ENCODE measurements around the gene PHLPP1.

DNA sequence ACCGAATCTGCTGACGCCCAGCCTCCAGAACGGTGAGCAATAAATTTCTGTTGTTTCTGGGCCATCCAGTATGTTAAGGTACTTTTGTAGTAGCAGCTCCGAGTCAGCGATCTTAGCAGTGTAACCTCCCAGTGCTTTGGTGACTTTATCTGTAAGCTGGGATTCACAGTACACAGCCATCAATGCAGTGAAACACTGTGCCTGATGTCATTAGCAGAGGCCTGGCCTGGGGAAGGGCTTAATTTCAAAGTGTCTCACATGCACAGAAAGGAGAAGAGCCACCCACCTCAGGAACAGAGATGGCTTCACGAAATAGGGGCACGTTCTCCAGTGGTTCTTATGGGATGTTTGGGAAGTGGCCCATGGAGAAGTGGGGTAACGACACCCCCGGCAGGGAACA lies 281.2 kb downstream of the PHLPP1 start:
- no peak for TF ChIP-seq ATF3 (IDR thresholded peaks at IDR 0.05)
- no peak for TF ChIP-seq EGR1 (IDR thresholded peaks at IDR 0.05; ENCODE audit: low read depth)
- no peak for TF ChIP-seq EZH2 (IDR thresholded peaks at IDR 0.05)
- no peak for TF ChIP-seq CBX3 (IDR thresholded peaks at IDR 0.05; ENCODE audit: low read depth)
- TF ChIP-seq, protein P1, sequence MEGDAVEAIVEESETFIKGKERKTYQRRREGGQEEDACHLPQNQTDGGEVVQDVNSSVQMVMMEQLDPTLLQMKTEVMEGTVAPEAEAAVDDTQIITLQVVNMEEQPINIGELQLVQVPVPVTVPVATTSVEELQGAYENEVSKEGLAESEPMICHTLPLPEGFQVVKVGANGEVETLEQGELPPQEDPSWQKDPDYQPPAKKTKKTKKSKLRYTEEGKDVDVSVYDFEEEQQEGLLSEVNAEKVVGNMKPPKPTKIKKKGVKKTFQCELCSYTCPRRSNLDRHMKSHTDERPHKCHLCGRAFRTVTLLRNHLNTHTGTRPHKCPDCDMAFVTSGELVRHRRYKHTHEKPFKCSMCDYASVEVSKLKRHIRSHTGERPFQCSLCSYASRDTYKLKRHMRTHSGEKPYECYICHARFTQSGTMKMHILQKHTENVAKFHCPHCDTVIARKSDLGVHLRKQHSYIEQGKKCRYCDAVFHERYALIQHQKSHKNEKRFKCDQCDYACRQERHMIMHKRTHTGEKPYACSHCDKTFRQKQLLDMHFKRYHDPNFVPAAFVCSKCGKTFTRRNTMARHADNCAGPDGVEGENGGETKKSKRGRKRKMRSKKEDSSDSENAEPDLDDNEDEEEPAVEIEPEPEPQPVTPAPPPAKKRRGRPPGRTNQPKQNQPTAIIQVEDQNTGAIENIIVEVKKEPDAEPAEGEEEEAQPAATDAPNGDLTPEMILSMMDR (IDR thresholded peaks at IDR 0.05 in 2 of 3, conservative IDR thresholded peaks at IDR 0.05 in 1 of 3; ENCODE audit: borderline replicate concordance in 1 of 3, insufficient read depth in 1 of 3, low read depth in 2 of 3, low read length in 2 of 3), result no peak

All from HCT116 (cell line).